Measurements from ENCODE around the gene CHST5.
"Not testable (repeated sequence)": the region's sequence is repeated elsewhere in the genome, so short reads cannot be mapped to it uniquely, and the experiment has no call there.

The CHST5 gene

DNA sequence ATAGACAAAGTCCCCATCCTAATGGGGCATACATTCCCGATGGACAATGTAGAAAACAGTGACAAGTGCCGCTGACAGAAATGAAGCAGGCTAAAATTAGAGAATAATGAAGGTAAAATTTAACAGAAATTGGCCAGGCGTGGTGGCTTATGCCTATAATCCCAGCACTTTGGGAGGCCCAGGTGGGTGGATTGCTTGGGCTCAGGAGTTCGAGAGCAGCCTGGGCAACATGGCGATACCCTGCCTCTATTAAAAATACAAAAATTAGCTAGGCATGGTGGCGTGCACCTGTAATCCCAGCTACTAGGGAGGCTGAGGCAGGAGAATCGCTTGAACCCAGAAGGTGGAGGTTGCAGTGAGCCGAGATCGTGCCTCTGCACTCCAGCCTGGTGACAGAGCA is 12.5 kb upstream of the CHST5 start:
- not testable (repeated sequence) for DNase-seq

DNA sequence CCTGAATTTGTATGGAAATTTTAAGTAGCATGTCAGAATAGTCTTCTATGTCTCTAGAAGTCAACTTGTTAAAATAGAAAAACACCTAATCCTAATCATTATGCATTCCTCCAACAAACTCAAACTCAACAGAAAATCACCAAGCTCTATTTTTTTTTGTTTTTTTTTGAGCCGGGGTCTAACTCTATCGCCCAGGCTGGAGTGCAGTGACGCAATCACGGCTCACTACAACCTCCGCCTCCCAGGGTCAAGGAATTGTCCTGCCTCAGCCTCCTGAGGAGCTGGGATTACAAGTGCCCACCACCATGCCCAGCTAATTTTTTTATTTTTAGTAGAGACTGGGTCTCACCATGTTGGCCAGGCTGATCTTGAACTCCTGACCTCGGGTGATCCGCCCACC is 10.4 kb upstream of the CHST5 start:
- DNase-seq = no peak

DNA sequence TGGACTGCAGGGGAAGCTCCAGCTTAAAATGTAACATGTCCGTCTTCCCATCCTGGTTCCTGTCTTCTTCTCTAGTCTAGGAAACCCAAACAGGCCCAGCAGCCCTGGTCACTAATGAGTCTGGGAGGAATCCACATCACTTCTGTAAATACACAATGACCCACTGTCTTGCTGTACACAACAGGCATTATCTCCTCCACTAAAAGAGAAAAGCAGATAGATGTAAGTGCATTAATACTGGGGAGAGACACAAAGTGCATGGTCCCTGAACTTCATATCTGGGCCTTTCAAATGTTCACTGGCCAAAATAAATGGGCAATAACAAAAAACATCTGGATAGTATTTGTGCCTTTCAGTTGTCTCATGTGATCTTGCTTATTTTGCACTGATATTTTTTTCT is 10.0 kb upstream of the CHST5 start:
- DNase-seq = not testable (repeated sequence)

DNA sequence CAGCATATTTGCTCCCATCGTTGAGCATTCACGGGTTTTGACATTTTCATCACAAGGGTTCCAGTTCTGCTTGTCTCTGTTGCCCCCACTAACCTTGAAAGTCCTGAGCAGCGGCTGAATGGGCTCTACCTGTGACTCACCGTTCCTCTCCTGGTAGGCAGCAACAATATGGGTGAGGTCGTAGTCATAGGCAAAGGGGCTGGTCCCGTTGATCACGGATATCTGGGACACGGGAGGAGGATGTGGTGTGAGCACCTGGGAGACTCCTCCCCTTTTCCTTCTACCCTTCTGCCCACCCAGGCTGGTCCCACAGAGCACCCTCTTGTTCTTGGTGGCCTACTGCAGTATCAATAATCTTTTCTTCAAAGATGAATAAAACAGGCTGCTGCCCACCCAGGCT is 6.6 kb upstream of the CHST5 start:
- not testable (repeated sequence) for DNase-seq

DNA sequence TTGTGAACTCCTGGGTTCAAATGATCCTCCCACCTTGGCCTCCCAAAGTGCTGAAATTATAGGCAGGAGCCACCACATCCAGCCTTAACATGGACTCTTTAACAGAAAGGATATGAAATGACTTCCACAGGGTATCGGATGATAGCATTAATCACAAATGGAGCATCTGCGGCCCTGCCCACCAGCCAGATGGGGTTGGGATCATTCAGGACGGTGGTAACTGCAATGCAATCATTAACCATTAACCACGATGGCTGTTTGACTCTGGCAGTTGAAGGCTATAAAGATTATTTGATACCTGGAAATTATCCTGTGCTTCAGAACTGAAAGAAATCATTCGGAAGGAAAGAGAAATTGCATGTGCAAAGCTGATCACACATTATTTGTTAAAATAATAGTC is 5.3 kb upstream of the CHST5 start:
- DNase-seq = no peak

DNA sequence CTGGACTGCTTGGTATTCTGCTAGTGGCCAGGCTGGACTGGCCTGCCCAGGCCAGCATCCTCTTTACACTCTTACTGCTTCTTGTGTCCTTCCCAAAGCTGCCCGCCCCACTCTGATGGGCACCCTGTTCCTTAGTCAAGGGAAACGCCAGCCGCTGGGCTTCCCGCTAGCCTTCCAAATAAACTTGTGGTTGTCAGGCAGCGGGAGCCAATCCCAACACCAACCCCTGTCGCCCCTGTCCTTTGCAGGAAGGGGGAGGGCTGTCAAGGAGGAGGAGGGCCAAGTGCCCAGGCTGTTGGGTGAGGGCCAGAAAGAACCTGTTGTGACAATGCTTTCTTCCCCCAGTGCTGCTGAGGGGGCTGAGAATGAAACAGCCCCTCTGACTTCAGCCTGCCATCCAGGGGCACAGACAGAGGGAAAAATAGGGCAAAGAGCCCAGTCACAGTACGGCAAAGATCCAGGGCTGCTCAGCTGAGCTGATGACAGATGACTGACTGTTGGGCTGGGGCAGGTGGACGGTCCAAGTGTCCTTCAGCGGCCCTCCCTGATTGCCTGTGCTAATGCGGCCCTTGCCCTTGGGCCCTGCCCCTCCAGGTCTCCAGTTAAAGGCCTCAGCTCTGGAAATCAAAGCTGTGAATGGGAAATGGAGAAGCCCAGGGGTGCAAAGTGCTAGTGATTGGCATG is 3.1 kb upstream of the CHST5 start:
- DNase-seq = not testable (repeated sequence)

DNA sequence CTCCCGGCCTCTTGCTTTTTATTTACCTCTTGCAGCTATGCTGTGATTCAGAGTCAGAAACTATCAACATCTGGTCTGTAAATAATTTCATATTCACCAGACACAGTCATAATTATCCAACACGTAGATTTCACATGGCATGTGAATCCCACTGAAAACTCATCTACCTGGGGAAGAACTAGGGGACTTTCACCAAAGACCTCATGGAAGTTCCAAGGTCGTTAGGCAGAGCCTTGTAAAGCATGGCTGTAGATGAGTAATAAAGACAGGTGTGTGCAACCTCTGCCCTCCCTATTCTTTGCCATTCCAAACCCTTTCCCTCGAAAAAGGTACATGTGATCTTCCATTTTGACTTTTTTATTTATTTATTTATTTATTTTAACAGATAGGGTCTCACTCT is 1.9 kb upstream of the CHST5 start:
- no peak for DNase-seq

DNA sequence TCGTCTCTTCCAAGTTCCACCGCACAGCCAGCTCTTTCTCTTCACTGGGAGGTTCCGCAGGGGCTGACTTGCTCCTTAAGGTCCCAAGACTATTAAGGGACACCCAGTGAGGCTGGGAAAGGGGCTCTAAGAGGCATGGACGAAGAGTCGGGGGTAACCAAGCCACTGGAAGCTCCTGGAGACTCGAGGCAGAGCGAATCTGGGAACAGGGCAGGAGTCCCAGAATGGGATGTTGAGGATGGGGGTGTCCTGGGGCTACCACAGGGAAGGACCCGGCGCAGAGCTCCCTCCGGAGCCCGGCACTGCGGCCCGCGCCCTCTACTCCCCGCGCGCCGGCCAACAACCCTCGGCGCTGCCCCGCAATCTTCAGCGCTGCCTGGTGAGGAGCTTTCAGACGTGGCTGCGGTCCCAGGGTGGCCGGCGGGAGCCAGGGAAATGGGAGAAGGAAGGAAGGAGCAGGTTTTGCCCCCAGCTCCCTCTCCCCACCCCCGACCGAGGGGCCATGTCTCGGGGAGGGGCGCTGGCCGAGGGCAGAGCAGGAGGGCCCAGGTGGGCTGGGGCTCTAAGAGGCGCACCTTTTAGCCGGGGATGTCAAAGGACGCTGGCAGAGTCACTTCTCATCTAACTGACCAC is 581 bp downstream of the CHST5 start:
- DNase-seq = no peak

DNA sequence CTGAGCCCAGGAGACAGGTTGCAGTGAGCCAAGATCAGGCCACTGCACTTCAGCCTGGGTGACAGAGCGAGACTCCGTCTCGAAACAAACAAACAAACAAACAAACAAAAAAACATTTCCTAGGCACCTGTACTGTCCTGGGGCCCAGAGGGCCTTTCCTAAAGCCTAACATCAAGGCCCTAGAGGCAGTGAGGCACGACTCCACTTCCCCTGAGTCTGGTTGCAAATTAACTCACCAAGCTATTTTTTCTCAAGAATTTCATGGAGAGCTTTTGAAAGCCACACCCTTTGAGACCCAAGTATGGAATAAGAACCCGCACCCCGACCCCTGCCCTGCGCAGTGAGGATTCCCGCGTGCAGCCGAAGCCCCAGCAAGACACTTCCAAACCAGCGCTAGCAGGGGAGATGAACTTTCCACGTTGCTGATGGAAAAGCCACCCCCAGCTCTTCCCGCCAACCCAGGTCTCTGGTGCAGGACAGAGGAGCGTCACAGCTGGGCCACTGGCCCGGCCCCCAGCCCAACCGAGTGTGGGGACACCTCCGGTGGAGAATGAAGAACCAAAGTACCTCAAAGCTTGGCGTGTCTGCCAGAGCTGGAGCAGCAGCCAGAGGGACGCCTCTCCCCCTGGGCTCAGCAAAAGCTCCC is 1.2 kb downstream of the CHST5 start:
- no peak for DNase-seq

DNA sequence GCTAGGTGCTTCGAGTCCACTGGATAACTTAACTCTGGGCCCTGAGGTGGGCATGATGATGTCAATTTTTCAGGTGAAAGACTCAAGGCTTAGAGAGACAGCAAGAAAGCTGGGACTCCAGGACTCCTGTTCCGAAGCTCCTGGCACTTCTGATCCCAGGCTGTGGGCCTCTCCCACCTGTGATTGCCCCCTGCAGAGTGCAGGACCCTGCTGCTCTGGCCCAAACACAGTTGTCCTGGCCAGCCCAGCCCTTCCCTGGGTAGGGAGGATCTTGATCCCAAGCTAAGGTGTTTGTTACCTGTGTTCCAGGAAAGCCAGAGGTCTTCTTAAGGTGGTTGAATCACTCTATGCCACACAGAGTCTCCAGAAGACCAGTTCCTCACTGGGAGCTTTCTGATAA is 3.1 kb downstream of the CHST5 start:
- no peak for DNase-seq

DNA sequence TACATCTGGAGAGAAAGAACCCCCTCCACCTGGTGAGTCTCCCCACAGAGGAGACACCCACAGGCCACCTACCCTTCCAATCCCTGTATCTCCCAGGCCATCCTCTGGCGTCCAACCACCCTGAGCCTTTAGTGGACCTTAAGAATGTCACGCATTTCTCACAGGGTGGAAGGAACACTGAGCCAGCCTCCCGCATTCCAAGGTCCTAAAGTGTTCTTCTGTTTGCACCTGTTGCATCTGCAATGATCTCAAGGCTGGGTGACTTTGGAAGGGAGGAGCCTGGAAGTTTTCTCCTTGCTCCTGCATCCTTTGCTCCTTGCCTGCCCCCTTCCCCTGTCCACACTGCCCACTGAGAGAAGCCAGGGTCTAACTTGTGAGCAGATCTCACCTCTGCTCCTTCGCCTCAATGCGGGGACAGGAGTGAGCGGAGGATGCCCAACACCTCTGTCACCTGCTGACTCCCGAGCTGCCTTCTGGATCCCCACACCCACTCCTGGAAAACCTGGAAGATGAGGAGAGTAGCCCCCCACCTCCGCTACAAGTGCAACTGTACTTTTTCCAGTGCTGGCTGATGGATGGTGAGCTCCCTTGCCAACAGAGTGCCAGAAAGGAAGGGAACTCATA is 3.7 kb downstream of the CHST5 start:
- no peak for DNase-seq

DNA sequence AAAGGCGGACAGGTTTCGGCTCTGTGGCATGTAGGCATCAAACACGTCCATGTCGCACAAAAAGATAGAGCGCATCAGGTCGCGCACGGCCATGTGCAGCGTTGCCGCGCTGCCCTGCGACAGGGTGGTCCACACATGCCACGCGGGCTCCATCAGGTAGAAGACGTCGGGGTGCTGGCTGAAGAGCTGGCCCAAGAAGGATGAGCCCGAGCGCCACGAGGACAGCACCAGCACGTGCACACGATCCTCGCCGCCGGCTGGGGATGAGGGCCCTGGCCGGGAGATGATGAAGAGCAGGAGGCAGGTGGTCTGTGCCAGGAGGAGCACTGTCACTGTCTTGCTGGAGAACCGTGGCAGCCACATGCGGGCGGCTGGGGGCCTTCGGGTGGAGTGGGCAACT is 5.9 kb downstream of the CHST5 start:
- no peak for DNase-seq

DNA sequence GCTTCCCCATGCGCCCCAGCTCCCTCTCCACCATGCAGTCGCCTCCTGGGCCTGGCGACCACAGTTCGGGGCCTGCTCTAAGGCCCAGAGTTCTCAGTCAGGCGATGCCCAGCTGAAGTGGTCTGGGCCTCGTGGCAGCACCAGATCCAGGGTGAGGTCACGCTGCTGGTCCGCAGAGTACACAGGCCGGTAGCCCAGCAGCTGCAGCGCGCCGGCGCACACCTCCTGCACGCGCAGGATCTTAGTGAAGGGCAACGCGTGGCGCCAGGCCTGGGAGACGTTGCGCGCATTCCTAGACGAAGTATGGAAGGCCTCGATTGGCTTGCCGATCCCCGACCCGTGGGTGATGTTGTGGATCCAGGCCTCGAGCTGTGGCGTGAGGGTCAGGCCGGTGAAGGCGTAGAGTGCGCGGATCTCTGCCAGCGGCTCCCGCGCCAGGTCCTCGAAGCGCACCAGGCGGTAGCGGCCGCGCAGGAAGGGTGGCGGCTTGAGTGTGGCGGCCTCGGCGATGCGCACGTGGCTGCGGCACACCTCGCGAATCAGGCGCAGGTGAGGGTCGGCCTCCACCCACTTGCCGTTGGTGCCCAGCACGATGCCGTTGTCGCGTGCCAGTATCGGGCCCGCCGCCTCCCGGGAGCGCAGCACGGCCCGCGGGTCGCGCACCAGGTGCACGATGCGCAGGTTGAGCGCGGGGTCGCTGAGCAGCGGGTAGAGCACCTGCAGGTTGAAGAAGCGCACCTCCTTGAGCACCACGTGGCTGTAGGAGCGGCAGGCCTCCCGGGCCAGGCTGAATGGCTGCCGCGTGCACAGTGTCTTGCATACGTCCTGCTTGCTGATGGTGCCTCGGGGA is 6.6 kb downstream of the CHST5 start:
- no peak for DNase-seq

DNA sequence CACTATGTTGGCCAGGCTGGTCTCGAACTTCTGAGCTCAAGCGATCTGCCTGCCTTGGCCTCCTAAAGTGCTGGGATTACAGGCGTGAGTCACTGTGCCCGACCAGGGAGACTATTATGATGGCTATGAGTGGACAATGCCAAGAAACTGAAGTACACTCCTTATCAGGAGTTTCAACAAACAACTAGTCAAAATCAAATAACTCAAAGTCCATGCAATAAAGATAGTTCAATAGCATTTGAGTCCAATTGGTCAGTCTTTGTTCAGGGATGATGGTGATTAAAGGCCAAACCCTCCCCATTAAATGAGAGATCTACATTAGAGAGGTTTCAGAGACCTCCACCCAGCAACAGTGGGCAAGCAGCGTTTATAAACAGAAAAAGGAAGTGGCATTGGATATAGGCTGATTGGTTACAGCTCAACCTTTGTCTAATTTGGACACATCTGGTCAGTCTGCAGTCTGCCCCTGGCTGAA is 8.0 kb downstream of the CHST5 start:
- no peak for DNase-seq

DNA sequence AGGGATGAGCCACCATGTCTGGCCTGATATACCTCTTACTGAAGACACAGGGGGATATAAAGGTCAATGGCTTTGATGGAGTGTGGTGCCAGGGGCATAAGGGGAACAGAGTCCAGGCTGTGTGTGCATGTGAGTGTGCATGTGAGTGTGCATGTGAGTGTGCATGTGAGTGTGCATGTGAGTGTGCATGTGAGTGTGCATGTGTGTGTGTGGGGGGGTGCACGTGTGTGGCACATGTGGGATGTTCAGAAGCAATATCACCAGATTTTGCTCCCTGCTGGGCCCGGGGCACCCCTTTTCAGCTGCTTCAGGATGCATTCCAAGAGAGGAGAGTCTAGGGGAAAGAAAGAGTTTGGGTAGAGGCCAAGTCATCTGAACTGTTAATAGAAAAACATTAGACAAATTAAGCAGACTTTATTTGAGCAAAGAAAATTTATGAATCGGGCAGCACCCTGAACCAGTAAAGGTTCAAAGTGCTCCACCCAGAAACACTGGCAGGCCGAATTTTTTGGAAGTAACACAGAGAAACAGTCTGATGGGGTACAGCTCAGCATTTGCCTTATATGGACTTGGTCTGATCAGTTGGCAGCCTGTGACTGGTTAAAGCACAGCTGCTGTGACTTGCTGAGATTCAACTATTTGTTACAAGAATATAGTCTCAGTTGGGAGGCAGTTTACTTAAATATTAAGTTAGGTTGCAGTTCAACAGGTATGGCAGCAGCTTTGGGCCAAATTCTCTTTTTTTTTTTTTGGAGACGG is 9.7 kb downstream of the CHST5 start:
- no peak for DNase-seq

DNA sequence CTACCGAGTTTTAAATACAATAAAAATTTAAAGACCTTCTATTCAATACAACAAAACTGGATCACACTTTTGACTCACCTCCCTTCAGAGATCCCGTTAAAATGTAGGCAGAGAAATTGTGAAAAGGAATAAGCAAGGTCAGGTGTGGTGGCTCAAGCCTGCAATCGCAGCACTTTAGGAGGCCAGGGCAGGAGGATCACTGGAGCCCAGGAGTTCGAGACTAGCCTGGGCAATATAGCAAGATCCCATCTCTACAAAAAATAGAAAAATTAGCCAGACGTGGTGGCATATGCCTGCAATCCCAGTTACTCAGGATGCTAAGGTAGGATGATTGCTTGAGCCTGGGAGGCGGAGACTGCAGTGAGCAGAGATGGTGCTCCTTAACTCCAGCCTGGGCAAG is 16.7 kb downstream of the CHST5 start:
- no peak for DNase-seq

DNA sequence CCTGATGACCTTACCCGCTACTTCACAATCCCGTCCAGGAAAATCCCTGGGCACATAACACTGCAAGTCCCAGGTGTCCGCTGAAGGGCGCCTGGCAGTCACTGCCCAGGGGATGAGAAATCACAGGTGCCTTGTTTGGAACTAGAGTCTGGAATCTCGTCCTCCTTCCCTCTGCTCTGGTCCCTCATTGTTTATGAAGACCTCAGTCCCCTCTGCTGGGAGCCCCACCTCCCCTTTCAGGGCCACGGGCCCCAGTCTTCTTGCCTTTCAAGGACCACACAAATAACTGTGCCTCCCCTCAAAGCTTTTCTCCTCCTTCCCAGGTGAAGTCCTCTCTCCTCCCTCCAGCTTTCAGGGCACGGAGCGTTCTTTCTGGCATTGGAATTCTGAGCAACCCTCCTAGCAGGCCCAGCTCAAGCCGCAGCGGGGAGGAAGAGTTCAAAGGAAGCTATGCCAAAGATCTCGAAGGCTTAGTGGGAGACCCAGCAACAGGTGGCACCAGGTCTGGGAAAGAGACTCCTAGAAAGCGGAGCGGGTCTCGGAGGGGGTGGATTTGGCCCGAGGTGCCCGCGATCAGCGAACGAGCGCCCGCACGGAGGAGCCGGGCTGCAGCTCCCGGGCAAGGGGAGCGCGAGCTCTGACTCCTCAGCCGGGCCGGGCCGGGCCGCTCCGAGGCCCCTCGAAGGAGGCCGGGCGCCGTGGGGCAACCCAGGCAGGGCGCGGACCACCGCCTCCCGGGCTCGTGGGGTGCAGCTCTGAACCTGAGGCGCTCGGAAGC is 19.5 kb downstream of the CHST5 start:
- DNase-seq = peak; percentile 3

DNA sequence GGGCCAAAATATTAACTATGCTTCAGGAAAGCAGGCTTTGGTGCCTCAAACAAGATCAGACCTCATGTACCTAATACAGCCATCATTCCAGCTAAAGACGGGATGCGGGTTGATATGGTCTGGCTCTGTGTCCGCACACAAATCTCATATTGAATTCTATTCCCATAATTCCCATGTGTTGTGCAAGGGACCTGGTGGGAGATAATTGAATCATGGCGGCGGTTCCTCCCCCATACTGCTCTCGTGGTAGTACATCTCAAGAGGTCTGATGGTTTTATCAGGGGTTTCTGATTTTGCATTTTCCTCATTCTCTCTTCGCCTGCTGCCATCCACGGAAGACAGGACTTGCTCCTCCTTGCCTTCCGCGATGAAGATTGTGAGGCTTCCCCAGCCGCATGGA is 21.6 kb downstream of the CHST5 start:
- DNase-seq = no peak

DNA sequence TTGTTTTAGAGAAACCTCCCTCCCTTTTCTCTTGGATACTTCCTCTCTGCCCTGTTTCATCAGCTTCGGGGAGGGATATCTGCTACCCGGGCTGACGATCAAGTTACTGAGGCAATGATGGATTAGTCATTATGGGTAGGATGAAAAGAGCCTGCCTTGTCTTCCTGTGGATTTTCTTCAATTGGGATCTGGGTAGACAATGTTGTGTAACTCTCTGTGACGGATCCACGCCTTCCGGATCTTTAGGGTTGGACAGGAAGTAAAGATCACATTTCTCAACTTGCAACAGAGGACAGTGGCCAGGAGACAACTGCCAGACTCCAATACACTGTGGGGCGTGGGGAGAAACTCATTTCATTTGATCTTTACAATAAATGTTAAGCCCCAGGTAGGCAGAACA is 29.3 kb downstream of the CHST5 start:
- DNase-seq = no peak

DNA sequence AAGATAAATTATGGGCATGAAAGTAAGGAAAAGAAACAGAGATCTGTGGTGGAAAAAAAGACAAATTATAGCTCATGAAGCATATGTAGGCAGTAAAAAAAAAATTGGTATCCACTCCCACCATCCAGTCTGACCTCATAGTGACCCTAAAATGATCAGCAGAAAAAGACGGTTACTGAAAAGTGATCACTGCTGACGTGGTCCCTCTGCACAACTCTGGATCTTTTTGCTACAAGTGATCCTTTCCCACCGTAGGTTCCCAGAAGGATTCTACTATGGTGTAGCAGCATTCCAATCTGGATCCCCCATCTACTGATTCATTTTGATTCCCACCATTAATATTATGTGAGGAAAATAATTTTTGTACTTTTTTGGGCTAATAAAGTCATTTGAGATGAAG is 29.8 kb downstream of the CHST5 start:
- no peak for DNase-seq

DNA sequence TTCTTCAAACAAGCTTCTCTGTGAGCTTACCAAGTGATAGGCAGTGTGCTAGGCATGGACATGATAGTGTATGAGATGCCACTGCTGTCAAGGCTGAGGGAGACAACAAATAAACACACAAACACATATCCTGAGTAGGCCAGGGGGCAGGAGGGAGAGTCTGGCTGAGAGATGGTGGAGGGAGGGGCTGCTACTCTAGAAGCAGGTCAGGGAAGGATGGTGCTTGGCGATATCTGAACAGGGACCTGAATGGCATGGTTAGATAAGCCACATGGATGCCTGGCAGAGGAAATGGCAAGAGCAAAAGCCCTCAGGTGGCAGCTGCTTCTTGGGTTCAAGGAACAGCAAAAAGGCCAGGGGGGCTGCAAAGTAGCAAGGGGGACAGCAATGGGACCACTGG is 32.1 kb downstream of the CHST5 start:
- no peak for DNase-seq
